Breast epithelium (tissue), 3 donors: ENCODE measurements around the gene NUP205.

Source experiments
- CTCF ChIP-seq, 3 donors: fragments of 450-650 bp; IDR thresholded peaks; one replicate each; pipeline ENCODE4 v1.5.1; 2016 to 2017; ENCODE audit warnings: antibody characterized with exemption in 3 of 3, mild to moderate bottlenecking in 3 of 3, moderate library complexity in 3 of 3
- POLR2A ChIP-seq: fragments of 450-650 bp; IDR thresholded peaks from one replicate; pipeline ENCODE4 v1.6.1; 2016; ENCODE audit warnings: antibody characterized with exemption, mild to moderate bottlenecking, moderate library complexity
- POLR2AphosphoS5 ChIP-seq, 3 donors: sonication (generic); formaldehyde crosslinking; IDR thresholded peaks; one replicate each; pipeline ENCODE4 v1.6.1; 2017; ENCODE audit warnings: antibody characterized with exemption in 3 of 3

GRCh38 chr7:135664046-135664589, 106.4 kb downstream of the NUP205 start:
- no peak for TF ChIP-seq POLR2A
- TF ChIP-seq CTCF (IDR thresholded peaks at IDR 0.05), result no peak
- no peak for TF ChIP-seq POLR2AphosphoS5 (IDR thresholded peaks at IDR 0.05)
